HFF-Myc (cell line): ENCODE measurements around the gene SGIP1.

ENCODE experiments used
- DNase-seq: peaks from one replicate; pipeline ENCODE4 v3.0.0-alpha.2; 2011; ENCODE audit warnings: low read depth; ENCODE audit errors: extremely low read depth
- H3K4me3 ChIP-seq: replicated peaks from 2 replicates; pipeline ENCODE4 v1.5.1; 2011; ENCODE audit warnings: low read depth, mild to moderate bottlenecking, control low read depth, low read length
- TF ChIP-seq, protein P1 (sequence below): IDR thresholded peaks from 2 replicates; pipeline ENCODE4 v1.5.1; 2012; ENCODE audit warnings: mild to moderate bottlenecking, low read depth, low read length, control low read depth; ENCODE audit errors: missing control alignments

The SGIP1 gene

DNA sequence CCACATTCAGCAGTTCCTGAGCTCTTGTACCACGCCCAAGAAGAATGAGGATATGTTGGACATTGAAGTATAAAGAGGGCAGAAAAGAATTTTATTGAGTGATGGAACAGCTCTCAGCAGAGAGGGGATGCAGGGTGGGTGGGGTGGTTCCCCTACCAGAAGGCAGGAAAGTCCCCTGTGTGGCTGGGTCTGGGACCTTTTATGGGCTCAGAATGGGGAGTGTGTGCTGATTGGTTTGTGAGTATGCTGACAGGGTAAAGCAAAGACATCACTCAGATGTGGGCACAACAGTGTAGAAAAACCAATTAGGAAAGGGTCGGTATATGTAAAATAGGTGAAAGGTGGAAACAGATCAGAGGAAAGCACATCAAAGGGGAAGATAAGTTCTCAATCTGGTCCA, 62.2 kb downstream of the SGIP1 start:
- no peak overlapping the region for H3K4me3 ChIP-seq
- no peak for DNase-seq
- TF ChIP-seq, protein P1, sequence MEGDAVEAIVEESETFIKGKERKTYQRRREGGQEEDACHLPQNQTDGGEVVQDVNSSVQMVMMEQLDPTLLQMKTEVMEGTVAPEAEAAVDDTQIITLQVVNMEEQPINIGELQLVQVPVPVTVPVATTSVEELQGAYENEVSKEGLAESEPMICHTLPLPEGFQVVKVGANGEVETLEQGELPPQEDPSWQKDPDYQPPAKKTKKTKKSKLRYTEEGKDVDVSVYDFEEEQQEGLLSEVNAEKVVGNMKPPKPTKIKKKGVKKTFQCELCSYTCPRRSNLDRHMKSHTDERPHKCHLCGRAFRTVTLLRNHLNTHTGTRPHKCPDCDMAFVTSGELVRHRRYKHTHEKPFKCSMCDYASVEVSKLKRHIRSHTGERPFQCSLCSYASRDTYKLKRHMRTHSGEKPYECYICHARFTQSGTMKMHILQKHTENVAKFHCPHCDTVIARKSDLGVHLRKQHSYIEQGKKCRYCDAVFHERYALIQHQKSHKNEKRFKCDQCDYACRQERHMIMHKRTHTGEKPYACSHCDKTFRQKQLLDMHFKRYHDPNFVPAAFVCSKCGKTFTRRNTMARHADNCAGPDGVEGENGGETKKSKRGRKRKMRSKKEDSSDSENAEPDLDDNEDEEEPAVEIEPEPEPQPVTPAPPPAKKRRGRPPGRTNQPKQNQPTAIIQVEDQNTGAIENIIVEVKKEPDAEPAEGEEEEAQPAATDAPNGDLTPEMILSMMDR: no peak

DNA sequence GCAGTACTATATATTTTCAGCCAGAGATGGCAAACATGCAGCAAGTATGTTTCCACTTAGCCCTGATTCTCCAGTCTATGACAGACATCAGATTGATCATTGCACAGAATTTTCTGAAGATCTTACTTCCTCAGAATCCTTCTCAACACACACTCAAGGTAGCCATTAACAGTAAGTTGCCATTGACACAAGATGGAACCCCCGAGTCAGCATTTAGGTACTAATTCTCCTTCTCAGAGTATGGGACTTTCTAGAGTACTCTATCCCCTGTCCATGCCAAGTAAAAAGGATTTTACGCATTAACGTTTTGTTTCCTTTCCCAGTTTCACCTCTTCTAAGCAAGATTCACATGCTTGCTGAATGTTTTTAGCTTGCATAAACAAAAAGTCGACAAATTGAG, 63.5 kb downstream of the SGIP1 start:
- no peak overlapping the region for H3K4me3 ChIP-seq
- DNase-seq: no peak
- TF ChIP-seq, protein P1: no peak

DNA sequence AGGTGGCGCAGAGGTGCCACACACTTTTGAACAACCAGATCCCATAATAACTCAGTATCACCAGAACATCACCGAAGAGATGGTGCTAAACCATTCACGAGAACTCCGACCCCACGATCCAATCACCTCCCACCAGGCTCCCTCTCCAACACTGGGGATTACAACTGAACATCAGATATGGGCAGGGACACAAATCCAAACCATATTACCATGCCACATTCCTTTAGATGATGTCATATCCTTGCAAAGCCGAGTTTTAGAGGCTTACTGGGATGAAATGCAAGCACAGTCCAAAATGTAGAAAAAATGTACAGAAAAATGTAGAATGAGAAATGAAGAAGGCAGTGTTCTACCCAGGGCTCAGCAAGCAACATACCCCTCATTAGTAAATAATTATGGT, 64.7 kb downstream of the SGIP1 start:
- TF ChIP-seq, protein P1: no peak
- DNase-seq: peak; percentile 85
- no peak overlapping the region for H3K4me3 ChIP-seq

DNA sequence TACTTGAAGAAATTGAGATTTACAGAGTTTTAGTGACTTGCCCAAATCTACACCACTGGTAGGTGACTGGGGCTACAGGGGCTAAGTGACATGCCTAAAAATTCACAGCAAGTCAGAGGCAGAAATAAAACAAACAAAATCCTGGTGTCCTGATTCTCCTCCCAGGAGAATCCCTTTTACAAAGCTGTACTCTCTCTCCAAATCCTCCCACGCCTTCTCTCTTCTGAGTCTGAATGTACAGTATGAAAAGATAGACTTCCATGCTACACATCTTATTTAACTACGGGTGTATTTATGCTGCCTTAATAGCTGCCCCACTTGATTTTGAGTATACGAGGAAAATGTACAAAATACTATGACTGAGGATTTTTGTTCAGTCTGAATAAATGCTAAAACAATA, 65.4 kb downstream of the SGIP1 start:
- no peak for DNase-seq
- no peak overlapping the region for H3K4me3 ChIP-seq
- TF ChIP-seq, protein P1: no peak

DNA sequence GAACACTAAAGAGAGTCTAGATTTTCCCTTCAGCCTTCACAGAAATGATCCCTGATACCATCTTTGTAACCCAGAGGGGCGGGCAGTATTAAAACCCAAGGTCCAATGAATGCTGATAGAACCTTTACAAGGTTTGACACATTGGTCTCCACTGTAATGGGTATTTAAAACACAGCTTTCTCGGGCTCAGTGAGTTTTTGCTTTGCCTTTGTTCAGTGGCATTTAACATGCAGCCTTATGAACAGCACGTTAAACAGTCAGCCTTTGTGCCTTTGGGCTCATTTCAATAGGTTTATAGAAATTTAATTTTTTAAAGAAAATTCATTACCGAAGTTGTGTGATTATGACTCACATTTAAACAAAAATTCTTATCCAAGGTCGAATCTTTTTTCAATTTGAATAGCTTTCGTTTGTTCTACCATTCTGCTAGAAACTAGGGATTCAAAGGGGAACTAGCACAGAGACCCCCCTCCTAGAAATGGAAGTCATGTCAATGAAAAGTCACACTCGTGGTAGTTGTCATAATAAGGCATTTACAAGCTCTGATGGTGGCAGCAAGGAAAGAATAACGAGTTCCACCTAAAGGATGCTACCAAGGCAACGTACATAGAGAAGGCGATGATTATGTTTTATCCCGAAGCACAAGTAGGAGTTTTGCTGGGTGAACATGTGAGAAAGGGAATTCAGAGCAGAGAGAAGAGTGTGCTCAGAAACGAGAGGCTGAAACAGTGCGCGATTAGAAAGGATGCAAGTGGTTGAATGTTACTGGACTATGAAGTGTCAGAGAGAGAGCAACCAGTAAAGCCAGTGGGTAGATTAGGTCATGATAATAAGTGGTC, 66.2 kb downstream of the SGIP1 start:
- TF ChIP-seq, protein P1: no peak
- H3K4me3 ChIP-seq: no peak overlapping the region
- no peak for DNase-seq

DNA sequence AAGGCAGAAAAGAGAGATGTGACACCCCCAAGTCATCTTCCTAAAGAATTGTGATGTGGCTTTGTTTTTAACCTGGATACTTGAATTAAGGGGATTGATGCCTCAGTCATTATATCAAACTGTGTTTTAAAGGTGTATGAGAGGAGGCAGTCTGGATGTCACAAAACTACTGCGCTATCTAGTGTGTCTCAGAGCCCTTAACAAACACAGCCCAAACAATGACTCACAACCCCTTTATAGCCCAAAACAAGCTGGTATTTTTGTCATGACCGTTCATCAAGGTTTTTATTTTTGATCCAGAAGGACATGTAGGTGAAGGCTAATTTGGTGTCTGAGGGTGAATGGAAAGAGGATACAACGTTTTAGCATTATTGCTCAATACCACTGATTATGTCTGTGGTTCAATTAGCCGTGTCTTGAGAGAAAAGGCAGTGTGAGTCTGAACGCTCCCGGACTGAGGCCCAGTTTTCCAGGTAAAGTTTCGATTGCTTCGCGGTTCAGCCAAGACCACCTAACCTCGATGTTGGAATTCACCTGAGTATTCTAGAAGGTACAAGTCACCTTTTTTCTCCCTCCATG, 71.6 kb downstream of the SGIP1 start:
- no peak for DNase-seq
- TF ChIP-seq, protein P1: no peak

More for the DNA sequence above, 71.6 kb downstream of the SGIP1 start:
- H3K4me3 ChIP-seq: no peak overlapping the region
